Measurements from ENCODE around the gene ADIPOR2.

Gene ADIPOR2, protein sequence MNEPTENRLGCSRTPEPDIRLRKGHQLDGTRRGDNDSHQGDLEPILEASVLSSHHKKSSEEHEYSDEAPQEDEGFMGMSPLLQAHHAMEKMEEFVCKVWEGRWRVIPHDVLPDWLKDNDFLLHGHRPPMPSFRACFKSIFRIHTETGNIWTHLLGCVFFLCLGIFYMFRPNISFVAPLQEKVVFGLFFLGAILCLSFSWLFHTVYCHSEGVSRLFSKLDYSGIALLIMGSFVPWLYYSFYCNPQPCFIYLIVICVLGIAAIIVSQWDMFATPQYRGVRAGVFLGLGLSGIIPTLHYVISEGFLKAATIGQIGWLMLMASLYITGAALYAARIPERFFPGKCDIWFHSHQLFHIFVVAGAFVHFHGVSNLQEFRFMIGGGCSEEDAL

DNA sequence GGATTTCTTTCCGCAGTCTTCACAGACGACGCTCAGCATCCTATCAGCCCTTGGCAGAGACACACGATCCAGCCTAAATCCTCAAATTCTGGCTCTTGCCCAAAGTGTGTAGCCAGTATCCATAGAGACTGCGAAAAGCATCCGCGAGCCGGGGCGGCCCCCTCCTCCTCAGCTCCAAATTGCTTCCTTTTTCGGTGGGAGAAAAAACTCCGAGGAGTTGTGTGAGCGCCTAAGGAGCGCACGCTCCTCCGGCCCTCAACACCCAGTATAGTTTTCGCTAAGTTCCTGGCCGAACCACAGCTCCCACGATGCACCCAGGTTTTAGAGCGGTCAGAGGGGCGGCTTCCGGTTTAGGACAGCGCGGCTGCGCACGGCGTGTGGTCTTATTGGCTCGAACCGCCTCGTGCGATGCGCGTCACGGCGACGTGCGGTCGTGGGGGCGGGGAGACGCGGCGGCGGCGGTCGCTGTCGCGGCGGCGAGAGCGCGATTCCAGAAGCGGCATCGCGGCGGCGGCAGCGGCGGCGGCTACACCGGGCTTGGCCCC is at the start of gene ADIPOR2:
TSS of gene ADIPOR2 (plus strand) at position 493 of the 545 bp plus-strand sequence. CDS start 63,274 bp downstream, outside the sequence.
- DNase-seq = peak; percentile 92 to 93

DNA sequence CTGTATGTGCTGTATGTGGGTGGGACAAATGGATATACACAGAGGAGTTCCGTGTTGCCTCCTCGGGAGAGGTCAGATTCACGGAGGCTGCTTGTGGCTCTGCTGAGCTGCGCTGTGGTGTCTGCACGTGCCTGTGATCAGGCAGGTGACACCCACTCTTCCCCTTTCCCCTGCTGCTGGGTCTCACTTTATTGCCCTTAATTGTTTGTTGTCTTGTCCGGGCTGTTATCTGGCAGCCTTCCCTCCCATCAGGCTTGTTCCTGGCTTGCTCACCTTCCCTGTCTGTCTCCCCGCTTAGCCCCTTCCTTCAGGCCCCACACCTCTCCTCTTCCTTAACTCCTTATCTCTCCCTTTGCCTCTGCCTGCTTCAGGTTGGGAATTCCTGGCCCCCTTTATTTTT is 48.4 kb upstream of the ADIPOR2 start:
- no peak for DNase-seq

DNA sequence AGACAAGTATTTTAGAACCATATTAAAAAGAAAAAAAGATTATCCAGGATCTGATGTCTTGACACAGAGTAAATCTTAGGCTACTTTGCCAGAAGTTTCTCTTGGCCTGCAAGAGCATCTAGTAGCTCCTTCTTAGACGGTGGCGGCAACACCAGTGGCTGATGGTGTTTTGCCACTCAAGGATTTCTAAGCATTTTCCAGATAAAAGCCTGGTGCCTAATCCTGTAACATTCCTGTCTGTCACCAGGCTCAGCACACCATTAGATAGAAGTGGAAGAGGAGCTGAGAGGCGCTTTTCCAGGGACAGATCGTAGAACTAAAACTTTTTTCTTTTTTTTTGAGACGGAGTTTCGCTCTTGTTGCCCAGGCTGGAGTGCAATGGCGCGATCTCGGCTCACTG is 47.8 kb upstream of the ADIPOR2 start:
- DNase-seq = no peak

DNA sequence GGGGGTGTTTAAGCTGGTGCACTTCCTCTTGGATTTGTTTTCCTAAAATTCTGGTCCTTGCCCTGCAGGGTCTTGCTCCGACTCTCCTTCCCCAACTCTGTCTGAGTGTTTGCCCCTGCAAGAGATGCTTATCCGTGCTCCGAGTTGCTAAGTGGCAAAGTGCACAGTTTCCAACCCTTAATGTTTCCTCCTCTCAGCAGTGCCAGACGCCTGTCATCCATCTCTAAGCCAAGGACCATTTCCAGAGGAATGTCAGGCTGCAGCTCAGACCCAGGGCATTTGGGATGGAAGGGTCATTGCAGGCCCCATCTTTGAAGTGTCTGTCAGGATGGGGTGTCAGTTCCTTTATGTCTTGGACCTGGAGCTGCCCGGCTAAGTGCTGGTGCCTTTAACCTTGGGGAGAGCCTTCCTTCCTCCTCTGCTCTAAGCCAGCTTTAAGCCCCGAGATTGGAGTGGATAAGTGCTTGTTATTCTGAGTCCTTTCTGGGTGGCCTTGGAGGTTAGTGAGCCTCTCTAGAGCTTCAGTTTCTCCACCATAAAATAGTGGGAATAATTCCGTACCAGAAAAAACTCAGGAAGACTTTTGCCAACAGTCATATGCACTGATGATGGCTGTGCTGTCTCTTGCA is 46.9 kb upstream of the ADIPOR2 start:
- DNase-seq = no peak

DNA sequence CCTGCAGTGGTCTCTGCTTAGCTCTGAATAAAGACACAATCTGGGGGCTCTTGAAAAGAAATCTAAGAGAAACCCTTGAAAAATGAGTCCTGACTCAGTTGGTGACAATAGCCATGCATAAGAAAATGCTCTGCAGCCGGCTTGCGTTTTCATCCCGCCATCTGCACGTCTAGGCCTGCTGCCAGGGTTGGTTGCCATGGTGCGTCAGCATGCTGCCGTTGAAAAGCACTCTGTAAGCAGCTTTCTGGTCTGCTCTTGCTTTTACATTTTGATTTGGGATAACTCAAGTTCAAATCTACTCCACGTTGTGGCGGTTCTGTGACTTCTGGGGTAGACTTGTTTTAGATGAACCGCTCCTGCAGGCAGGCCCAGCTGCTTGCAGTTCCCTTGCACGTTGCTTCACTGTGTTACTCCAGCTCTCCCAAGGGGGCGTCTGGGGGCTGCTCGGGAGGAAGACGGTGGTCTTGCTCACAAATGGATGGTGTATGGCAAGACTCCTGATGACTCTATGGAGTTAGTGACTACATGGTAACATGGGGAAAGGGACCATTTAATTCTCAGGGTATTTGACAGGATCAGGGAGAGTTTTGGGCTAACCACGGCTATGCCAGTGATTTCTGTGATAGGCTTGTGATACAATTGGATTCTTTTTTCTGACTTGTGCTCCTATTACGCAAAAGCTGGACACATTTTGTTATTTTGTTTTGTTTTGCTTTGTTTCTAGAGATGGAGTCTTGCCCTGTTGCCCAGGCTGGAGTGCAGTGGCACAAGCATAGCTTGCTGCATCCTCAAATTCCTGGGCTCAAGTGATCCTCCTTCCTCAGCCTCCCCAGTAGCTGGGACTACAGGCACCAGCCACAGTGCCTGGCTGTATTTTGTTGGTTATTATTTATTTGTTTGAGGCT is 46.1 kb upstream of the ADIPOR2 start:
- no peak for DNase-seq

DNA sequence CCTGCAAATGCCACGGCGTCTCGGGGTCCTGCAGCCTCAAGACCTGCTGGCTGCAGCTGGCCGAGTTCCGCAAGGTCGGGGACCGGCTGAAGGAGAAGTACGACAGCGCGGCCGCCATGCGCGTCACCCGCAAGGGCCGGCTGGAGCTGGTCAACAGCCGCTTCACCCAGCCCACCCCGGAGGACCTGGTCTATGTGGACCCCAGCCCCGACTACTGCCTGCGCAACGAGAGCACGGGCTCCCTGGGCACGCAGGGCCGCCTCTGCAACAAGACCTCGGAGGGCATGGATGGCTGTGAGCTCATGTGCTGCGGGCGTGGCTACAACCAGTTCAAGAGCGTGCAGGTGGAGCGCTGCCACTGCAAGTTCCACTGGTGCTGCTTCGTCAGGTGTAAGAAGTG is 45.1 kb upstream of the ADIPOR2 start:
- no peak for DNase-seq

DNA sequence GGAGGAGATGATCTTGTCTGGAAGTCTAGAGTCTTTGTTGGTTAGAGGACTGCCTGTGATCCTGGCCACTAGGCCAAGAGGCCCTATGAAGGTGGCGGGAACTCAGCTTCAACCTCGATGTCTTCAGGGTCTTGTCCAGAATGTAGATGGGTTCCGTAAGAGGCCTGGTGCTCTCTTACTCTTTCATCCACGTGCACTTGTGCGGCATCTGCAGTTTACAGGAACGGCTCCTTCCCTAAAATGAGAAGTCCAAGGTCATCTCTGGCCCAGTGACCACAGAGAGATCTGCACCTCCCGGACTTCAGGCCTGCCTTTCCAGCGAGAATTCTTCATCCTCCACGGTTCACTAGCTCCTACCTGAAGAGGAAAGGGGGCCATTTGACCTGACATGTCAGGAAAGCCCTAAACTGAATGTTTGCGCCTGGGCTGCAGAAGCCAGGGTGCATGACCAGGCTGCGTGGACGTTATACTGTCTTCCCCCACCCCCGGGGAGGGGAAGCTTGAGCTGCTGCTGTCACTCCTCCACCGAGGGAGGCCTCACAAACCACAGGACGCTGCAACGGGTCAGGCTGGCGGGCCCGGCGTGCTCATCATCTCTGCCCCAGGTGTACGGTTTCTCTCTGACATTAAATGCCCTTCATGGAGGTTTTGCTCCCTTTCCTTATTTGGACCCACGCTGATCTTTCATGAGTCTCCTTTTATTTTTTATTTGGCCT is 44.1 kb upstream of the ADIPOR2 start:
- DNase-seq = no peak

DNA sequence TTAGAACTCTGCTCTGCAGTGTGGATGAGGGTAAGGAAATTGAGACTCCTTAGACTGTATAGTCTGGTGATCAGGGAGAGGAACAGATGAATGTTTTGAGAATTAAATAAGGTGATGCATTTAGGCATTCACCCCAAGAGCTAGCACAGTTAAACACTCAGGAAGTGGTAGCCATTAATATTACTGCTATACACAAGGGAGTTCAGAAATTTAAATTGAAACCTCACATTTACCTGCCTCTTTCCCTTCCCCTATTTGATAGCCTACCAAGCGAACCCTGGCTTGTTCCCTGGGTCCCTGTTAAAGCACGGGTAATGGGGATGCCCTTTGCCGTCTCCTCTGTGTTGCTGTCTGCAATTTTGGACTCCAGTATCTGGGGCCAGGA is 43.6 kb upstream of the ADIPOR2 start:
- no peak for DNase-seq

DNA sequence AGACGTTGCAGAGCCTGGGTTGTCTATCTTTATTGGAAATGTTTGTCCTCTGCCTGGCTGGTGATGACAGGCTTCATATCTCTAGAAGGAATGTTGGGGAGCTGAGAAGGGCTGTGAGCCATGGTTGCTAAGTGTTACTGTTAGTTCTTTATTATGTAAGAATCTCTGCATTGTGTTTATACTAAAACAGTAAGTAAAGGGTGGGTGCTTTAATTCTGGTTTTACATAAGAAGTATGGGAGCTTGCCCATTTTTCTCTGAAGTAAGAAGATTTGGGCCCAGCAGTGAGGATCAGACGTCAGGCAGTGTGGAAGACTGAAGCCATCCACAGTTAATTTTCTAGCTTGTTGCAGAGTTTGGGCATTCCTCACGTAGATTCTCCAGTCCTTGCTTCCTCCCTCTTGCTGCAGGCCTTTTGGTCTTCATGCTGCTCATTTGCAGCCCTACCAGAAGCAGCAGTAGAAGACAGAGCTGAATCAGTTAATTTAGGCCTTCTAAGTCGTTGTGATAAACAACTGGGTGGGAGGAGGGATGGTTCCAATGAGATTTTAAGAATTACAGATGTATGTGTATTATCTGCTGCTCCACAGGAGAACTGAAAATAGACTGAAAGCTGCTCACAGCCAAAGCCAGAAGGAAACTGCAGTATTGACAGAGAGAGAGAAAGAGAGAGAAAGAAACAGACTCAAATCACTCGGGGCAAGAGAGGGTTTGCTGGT is 40.5 kb upstream of the ADIPOR2 start:
- DNase-seq = no peak

DNA sequence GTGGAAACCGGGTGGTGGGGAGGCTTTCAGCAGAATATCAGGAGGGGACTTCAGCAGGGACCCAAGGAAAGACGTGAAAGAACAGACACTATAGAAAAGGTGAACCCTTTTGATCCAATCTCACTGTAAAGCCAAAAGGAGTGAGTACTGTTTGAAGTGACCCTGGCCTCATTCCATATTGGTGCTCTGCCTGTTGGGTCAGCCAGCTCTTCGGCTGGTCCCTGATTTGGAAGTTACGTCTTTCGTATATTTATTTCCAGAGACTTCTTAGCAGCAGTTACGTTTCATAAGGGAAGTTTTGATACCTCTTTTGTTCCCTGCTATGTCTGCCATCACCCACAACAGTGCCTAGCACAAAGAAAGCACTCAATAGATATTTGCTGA is 39.9 kb upstream of the ADIPOR2 start:
- no peak for DNase-seq

DNA sequence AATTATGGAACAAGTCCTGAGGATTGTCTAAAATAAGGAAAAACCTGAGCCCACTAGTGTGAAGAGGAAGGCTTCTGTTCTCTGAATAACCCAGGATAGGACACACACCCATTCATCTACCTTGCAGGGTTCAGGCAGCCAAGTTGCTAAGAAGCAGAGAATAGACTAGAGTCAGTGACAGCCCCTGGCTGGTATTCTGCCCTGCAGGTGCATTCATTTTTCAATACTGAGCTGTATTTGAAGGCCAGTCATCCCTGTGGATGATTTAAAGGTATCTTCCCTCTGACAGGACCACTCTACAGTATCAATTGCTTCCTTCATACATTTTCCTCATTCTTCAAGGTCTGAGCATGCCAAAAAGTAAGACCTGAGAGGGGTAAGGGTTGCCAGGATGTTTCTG is 38.9 kb upstream of the ADIPOR2 start:
- no peak for DNase-seq

DNA sequence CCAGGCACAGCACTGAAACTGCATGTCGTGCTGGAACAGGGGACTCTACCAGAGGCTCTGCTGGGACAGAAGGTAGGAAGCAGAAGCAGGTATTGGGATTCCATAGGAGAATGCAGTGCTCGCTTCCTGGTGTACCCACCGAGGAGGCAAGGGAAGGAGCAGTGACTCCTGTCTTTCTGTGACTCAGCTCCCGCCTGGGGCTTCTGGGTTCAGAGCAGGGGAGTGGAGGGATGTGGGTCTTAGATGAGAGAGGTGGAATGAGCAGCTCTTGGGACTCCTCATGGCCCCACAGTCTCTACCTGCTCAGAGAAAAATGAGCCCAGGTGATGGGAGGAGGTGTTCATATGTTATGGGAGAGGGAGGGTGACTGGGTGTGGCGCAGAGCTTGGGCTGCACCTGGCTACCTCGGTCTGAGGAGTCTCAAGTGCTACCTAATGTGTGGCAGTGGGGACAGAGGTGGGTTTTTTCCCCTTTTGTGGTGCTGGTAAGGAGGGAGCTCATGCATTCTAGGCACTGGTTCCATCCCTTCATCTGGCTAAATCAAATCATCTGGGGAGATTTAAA is 35.6 kb upstream of the ADIPOR2 start:
- DNase-seq = no peak

DNA sequence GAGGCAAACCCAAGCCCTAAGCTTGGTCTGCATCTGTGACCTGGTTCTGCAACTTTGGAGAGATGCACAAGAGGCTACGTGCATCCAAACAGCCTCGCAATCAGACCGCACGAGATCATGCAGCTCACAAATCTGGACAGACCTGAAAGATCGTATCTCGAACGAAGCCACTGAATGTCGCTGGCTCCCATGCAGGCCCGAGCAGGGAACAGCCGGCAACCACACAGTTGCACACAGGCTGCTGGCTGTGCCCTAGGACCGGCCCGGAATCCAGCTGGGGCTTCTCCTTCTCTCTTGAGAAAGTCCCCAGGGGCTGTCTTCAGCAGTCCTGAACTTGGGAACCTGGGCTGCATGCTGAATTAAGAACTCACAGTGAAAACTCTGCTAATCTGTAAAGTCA is 34.0 kb upstream of the ADIPOR2 start:
- DNase-seq = no peak

DNA sequence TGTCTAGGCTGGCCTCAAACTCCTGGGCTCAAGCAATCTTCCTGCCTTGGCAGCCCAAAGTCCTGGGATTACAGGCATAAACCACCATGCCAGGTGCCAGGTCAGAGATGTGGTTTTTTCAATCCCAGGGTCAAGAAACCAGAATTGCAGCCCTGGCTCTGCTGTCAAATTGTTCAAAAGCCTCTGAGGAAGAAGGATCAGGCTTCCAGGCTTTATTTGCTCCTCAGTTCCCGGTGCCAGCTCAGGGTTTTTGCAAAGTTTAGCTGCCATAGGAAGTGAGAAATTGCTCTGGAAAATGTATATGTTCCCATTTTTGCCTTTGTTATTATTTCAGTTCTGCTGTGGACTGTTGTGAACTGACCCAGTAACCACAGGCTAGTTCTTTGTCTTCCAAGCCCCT is 33.2 kb upstream of the ADIPOR2 start:
- DNase-seq = no peak

DNA sequence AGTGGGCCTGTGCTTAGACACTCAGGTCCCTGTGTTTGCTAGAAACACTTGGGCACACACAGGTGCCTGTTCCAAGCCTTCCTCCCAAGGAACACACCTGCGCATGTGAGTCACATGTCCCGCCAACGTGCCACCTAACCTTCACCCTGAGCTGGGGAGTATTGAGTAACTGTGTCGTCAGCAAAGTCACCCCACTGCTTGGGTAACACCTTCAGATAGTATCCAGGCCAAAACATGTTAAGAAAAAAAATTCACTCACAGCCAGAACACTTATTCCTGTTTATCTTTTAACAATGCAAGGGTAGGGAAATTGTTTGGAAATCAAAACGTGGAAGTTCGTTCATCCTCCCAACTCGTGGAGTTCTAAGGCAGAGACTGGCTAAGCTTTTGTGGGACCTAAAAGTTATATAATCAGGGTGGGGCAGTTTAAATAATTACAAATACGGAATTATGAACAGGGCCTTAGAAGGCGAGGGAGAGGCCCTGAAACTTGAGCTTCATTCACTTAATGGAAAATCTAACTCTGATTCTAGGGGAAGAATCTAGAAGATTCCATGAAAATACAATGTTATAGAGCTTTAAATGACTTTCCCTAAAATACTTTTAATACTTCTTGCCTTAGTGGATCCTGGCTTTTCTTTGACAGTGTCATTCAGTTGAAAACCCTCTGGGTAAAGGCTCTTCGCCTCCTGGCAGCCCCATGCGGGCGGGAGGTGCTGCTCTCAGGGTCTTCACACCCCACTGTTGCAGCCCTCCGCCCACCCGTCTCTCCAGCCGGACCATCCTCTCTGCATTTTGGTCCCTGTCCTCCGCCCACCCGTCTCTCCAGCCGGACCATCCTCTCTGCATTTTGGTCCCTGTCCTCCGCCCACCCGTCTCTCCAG is 30.3 kb upstream of the ADIPOR2 start:
- peak; percentile 66 to 73 for DNase-seq

DNA sequence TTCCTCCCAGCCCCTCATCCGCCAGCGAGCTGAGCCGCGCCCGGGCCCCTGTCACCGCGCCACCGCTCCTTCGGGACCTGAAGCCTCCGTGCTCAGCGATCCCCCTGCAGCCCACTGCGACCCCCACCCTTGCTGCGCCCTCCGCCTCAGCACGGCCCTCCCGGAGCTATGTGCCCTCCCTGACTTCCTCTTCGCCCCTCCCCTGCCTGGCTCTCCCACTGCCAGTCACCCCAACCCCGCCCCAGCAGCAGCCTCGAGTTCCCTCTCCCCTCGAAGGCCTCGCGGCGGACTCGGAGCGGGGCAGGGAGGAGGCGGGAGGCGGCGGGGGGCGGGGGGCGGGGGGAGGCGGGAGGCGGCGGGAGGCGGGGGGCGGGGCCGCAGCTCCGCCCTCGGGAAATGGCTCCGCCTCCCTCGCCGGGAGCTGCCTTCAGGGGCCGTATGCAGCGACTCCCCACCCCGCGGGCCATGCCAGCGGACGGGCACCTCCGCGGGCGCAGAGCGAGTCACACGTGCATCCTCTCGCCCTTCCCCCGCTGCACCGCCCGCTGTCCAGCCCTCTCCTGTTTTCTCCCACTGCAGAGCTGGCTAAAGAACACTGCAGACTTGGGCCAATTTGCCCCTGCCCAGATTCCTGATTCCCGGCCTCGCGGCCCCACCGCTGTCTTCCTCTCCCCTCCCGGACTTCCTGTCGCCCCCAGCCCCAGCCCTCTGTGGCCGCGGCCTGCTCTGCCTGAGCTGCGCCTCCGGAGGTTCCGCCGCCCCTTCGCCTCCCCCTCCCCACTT is 29.1 kb upstream of the ADIPOR2 start:
- peak; percentile 73 to 81 for DNase-seq

DNA sequence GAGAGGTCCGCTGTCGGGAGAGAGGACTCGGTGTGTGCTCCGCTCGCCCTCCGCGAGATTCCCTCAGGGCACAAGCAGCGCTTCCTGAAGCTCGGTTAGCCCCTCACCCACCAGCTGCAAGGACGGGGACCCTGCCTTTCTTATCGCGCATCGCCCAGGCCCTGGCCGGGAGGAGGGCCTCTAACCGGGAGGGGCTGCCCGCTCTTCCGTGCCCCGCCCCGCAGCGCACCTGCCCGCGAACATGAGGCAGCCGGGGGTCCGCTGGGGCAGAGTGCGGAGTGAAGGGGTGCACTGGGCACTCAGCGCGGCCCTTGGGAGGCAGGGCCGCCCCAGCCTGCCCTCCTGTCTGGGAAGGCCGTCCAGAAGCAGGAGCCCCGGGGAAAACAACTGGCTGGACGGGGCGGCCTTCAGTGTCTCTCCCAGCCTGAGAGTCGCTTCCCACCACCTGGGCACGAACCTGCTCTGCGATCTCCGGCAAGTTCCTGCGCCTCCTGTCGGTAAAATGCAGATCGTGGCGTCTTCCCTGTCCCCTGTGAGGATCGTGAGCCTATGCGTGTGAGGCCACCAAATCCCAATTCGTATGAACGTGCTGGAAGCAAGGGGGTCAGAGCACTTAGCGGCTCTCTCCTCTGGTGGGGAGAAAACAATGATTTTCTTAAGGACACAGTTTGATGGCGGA is 28.0 kb upstream of the ADIPOR2 start:
- peak; percentile 22 to 35 for DNase-seq

DNA sequence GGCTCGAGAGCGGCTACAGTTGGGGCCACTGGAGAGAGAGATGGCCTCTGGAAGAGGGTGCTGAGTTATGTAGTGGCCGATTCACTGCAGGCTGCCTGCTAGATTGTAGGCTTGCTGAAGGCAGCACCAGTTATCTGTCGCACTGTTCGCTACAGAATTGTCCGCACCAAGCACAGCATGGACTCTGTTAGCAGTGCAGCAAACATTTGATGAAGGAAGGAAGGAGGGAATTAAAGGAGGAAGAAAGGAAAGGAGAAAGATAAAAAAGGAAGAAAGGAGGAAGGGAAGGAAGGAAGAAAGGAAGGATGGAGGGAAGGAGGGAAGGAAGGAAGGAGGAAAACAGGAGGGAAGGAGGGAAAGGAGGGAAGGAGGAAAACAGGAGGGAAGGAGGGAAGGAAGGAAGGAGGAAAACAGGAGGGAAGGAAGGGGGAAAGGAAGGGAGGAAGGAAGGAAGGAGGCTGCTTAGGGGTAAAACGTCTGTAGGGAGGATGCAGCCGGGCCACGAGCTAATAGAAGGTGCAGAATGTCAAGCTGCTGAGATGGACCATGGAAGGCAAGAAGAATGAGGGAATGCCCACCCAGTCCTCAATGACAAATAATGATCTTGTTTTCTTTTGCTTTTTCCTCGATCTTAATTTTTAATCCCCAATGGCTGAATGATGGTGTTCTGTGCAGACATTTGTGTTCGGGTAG is 27.3 kb upstream of the ADIPOR2 start:
- no peak for DNase-seq

All from activated CD4-positive, alpha-beta T cell treated with anti-CD3 and anti-CD28 coated beads for 4 hours (primary cell).